ENCODE results near the gene PPP1R3G.
"Not testable (repeated sequence)": the region's sequence is repeated elsewhere in the genome, so short reads cannot be mapped to it uniquely, and the experiment has no call there.

PPP1R3G gene

DNA sequence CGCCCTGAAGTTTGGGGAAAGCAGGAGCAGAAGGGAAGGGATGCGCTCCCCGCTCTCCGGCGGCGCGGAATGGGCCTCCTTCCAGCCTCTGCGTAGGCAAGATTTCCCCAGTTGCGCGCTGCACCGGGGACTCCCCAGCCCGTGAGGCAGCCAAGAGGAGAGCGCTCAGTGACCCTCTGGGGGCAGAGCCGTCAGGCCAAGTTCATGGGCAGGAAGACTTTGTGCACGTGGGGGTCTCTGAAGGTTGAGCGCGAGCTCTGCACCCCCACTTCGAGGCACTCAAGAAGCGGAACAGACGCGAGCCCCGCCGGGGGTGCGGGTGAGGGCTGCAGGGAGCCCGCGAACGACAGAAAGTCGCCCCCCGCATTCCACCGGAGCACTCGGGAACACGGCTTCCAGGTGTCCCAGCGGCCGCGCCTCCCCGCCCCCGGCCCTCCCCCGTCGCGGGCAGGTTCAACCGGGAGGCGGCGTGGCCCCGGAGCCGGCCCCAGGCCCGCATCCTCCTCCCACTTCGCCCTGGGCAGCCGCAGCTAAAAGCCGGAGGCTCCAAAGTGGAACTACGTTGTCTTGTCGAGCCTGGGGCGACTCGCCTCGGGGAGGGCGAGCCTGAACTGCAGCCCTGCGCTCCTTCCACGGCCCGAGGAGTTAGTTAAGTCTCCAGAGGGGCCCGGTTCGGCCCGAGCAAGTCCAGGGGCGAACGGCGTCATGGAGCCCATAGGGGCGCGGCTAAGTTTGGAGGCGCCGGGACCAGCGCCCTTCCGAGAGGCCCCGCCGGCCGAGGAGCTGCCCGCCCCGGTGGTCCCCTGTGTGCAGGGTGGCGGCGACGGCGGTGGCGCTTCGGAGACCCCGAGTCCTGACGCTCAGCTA, at the start of gene PPP1R3G:
Gene PPP1R3G, plus strand, starts transcription at position 561 of the 867 bp plus-strand sequence. Its CDS starts 145 bp downstream, at position 706.
- DNase-seq, result no peak

GRCh38 chr6:5036269-5036668, 48.9 kb upstream of the PPP1R3G start:
- peak; percentile 69 for DNase-seq

- DNase-seq, result no peak
These were observed 43.2 kb upstream of the PPP1R3G start for GRCh38 chr6:5041955-5042354.

DNA sequence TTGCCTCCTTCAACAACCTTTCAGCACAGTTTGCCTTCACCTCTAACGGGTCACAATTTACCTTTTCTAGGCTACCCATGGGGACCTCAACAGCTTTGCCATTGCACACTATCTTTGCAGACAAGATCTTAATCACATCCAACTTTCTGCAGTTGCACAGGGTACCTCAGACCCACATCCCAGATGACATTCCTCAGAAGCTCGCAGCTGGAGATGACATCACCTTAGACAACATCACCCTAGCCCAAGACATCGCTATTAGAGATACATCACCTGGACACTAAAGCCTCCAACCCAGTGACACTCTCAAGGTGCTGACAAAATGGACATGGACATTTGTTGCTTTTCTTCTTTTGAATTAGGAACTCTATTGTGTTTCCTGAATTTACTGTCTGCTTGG, 42.7 kb upstream of the PPP1R3G start:
- DNase-seq, result no peak

GRCh38 chr6:5044866-5045265, 40.3 kb upstream of the PPP1R3G start:
- no peak for DNase-seq

DNA sequence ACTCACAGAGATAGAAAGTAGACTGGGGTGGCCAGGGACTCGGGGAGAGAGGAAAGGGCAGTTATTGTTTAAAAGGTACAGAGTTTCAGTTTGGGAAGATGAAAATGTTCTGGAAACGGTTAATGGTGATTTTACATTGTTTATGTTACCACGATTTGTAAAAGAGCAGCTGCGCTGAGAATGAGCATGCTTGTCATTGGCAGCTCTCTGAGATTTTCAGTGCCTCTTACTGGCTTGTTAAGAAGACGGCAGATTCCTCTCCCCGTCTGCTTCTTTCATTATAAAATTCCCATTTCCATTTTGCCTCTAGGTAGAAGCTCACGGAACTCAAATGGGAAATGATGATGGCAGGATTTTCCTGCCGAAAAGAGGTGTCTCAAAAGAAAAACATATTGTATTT, 39.7 kb upstream of the PPP1R3G start:
- DNase-seq, result no peak

- DNase-seq, result peak; percentile 96
These were observed 38.7 kb upstream of the PPP1R3G start for GRCh38 chr6:5046430-5046829.

GRCh38 chr6:5050009-5050408, 35.1 kb upstream of the PPP1R3G start:
- DNase-seq, result no peak

- no peak for DNase-seq
These were observed 33.7 kb upstream of the PPP1R3G start for GRCh38 chr6:5051394-5051793.

DNA sequence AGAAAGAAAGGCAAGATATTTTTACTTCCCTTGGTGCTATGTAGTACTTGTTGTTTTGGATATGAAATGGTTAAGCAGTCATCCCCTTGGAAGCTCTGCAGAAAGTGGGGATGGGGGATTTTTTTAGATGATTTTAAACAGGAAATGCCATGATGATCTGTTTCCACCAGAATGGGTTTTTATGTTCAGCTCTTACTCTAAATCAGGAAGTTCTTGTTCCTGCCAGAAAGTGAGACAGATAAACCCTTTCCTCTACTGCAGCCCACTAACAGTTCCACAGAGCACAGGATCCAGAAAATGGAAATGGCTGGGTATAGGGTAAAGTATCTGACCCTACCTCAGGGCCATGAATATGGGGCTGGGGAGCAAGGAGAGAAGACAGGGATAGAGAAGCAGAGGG, 32.1 kb upstream of the PPP1R3G start:
- DNase-seq, result no peak

- no peak for DNase-seq
These were observed 31.3 kb upstream of the PPP1R3G start for GRCh38 chr6:5053864-5054244.

GRCh38 chr6:5054245-5054873, 30.8 kb upstream of the PPP1R3G start:
- no peak for DNase-seq

- no peak for DNase-seq
These were observed 30.0 kb upstream of the PPP1R3G start for GRCh38 chr6:5055118-5055517.

GRCh38 chr6:5058254-5058653, 26.9 kb upstream of the PPP1R3G start:
- no peak for DNase-seq

DNA sequence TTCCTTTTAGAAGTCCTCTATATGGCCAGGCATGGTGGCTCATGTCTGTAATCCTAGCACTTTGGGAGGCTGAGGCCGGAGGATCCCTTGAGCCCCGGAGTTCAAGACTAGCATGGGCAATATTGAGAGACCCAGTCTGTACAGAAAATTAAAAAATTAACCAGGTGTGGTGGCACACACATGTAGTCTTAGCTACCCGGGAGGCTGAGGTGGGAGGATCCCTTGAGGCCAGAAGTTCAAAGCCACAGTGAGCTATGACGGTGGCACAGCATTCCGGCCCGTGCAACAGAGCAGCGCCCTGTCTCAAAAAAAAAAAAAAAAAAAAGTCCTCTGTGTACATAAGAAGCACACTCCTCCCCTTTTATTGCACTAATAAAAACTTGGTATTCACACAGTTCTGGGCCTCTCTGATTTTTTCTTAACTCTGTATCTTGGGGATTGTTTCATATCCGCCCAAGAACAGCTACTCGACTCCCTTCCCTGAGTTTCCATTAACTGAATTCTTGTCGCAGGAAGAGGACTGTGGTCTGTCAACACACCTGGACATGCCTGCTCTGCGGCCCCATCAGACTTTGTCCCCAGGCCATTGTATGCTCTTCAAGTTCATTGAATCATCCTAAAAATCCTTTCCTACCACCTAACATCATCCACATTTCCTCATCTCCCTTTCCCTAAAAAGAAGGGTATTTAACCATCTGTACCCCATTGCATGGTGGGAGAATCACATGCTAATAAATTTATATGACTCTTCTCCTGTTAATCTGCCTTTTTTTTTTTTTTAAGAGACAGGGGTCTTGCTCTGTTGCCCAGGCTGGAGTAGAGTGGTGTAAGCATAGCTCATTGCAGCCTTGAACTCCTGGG, 25.9 kb upstream of the PPP1R3G start:
- DNase-seq, result no peak

DNA sequence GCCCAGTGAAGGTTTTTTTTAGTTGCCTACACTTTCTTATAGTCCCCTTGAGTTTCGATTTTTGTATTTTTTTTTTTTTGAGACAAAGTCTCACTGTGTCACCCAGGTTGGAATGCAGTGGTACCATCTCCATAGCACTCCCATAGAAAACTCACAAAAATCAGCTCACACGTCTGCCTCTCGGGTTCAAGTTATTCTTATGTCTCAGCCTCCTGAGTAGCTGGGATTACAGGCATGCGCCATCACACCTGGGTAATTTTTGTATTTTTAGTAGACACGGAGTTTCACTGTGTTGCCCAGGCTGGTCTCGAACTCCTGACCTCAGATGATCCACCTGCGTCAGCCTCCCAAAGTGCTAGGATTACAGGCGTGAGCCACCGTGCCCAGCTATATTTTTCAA, 24.7 kb upstream of the PPP1R3G start:
- not testable (repeated sequence) for DNase-seq

- no peak for DNase-seq
These were observed 24.0 kb upstream of the PPP1R3G start for GRCh38 chr6:5061152-5061551.

GRCh38 chr6:5063617-5064016, 21.5 kb upstream of the PPP1R3G start:
- no peak for DNase-seq

DNA sequence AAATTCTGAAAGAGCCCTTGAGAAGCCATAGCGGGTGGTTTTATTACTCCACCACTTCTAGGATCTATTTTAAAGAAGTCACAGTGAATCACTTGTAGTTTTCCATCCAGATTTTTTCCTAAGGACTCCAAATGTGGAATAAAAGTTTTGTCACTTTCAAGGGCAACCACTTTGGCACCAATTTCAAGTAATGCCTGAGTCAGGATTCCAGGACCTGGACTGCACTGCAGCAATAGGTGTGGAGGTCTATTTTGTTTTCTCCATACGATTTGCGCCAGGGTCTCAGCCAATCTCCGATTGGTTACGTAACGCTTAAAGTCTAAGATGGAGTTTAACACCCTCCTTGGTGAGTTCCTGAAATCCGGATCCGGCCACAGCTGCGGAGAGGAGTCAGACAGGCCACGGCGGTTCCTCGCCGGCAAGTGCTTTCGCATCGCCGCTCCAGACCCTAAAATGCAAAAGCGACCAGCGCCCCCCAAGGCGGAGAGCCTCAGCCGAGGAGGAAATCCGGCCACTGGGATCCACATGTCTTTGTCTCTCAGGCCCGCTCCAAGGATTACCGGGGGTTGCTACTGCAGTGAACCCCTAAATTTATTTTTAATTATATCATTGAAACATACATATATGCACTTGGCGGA, 18.6 kb upstream of the PPP1R3G start:
- no peak for DNase-seq

- DNase-seq, result no peak
These were observed 17.8 kb upstream of the PPP1R3G start for GRCh38 chr6:5067305-5067704.

GRCh38 chr6:5068153-5068751, 16.9 kb upstream of the PPP1R3G start:
- no peak for DNase-seq

DNA sequence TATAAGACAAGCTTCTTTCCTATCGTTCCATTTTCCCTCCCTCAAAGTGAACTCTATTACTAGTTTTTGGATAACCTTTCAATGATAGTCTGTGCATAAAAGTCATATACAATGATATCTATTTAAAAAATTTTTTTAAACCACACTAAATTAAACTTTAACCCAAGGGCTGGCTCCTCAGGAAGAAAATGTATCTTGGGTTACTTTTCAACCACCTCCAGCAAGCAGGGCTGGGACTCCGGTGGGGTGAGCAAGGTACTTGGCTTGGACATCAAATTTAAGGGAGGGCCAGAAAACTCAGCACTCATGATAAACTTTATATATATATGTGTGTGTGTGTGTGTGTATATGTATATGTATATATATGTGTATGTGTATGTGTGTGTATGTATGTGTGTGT, 13.9 kb upstream of the PPP1R3G start:
- no peak for DNase-seq

- no peak for DNase-seq
These were observed 12.7 kb upstream of the PPP1R3G start for GRCh38 chr6:5072440-5072839.

Measured in DMS 273 treated with DMSO at 0.1 percent for 48 hours (cell line).